ENCODE data around the gene BAIAP2L1.

DNA sequence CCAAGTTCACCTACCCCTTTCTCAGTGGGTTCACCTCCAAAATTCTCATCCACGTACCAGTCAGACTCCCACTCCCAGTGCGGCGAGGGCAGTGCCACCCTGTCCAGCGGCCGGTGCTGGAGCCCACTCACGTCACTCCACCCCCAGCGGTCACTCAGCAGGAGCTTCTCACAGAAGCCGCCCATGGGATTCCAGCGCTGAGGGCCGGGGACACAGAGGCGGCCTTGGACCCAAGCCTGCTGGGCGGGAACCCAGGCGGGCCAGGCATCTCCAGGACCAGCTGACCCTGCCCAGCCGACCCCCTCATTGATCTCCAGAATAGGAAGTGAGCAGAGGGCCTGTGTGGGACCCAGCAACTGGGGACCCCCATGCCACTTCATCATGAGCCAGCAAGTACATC is 156.0 kb downstream of the BAIAP2L1 start:
- TF ChIP-seq EGR1 (IDR thresholded peaks at IDR 0.05) (no peak), CREB1 (IDR thresholded peaks at IDR 0.05; ENCODE audit: low read depth) (no peak)
